GM12892 (cell line): Measurements from ENCODE around the gene KIRREL3.

ENCODE experiments used
- POLR2A ChIP-seq: IDR thresholded peaks from 2 replicates; pipeline ENCODE4 v1.6.1; 2011; ENCODE audit warnings: low read depth, low read length, control low read depth
- POLR2AphosphoS5 ChIP-seq: IDR thresholded peaks from 2 replicates; pipeline ENCODE4 v1.6.1; 2011; ENCODE audit warnings: low read depth, low read length, control low read depth
- TAF1 ChIP-seq: IDR thresholded peaks from 2 replicates; pipeline ENCODE4 v1.6.1; 2011; ENCODE audit warnings: low read depth, mild to moderate bottlenecking, control low read depth, low read length, borderline replicate concordance

- TF ChIP-seq POLR2AphosphoS5 (no peak), POLR2A (no peak), TAF1 (no peak)
Observed at GRCh38 chr11:126613272-126613671, 387.3 kb downstream of the KIRREL3 start.
